Sigmoid colon (tissue), 7 donors: ENCODE data around the gene ATP5F1C. TPM values are rescaled to one million over a fixed set of nuclear protein-coding genes. Genes with fewer than 3 reads are reported as not detected.
A peak's percentile ranks its signal among the peaks of the same experiment; 100 is the strongest.
"Not testable (repeated sequence)": the region's sequence is repeated elsewhere in the genome, so short reads cannot be mapped to it uniquely, and the experiment has no call there.

Source experiments
- DNase-seq: peaks from one replicate; pipeline ENCODE4 v3.0.0-alpha.2; 2019
- H3K27ac ChIP-seq, 4 donors: fragments of 200-600 bp; sonication (generic); one replicate each; pipeline ENCODE4 v1.5.1; 2016 to 2019; ENCODE audit warnings: mild to moderate bottlenecking in 1 of 4
- H3K27me3 ChIP-seq, 3 donors: fragments of 200-600 bp; sonication (generic); one replicate each; pipeline ENCODE4 v1.5.1; 2019; ENCODE audit warnings: mild to moderate bottlenecking in 1 of 3
- H3K36me3 ChIP-seq, 4 donors: fragments of 200-600 bp; sonication (generic); one replicate each; pipeline ENCODE4 v1.5.1; 2016 to 2019
- H3K4me1 ChIP-seq, 4 donors: fragments of 200-600 bp; sonication (generic); one replicate each; pipeline ENCODE4 v1.5.1; 2017 to 2019
- H3K4me3 ChIP-seq, 4 donors: fragments of 200-600 bp; sonication (generic); one replicate each; pipeline ENCODE4 v1.5.1; 2017 to 2019; ENCODE audit warnings: mild to moderate bottlenecking in 2 of 4, moderate library complexity in 1 of 4
- H3K9me3 ChIP-seq, 4 donors: fragments of 200-600 bp in 3 of 4; sonication (generic) in 3 of 4; one replicate each; pipeline versions ENCODE4 v1.5.1 to v1.6.1; 2013 to 2019
- EP300 ChIP-seq, 4 donors: sonication (generic); formaldehyde crosslinking; IDR thresholded peaks; one replicate each; pipeline ENCODE4 v1.6.1; 2017; ENCODE audit warnings: antibody characterized with exemption in 4 of 4
- POLR2A ChIP-seq, 2 donors: fragments of 450-650 bp; IDR thresholded peaks; one replicate each; pipeline ENCODE4 v1.6.1; 2016; ENCODE audit warnings: antibody characterized with exemption in 2 of 2, mild to moderate bottlenecking in 2 of 2, moderate library complexity in 2 of 2
- POLR2AphosphoS5 ChIP-seq, 4 donors: sonication (generic); formaldehyde crosslinking; IDR thresholded peaks; one replicate each; pipeline ENCODE4 v1.6.1; 2017; ENCODE audit warnings: antibody characterized with exemption in 4 of 4
- WGBS, 2 donors: extraction: QIAGEN DNeasy Blood & Tissue Kit; methylation state at CpG; one replicate each; pipeline ENCODE4 v1.1.7; 2013; 5-methylcytosine and 5-hydroxymethylcytosine counted together
- intact Hi-C: fragments of 100-400 bp; cut with DNase I; formaldehyde crosslinking; loops from one replicate; pipeline ENCODE4 v1.15.1; 2023
- polyA plus RNA-seq, 3 donors: library from polyadenylated mRNA; stranded (reverse); fragments of 200-250 nt; gene quantifications; one replicate each; pipeline ENCODE4 v1.2.3, GENCODE V29; 2013
- total RNA-seq, 4 donors: library from RNA; depleted of rRNA; stranded (reverse); fragments of >200 nt; gene quantifications; one replicate each; pipeline ENCODE4 v1.1.0, GENCODE V29; 2016
- TF ChIP-seq, protein P1 (sequence below), 4 experiments: fragments of 450-650 bp in 3 of 4; fragments of 200-600 bp in 1 of 4; IDR thresholded peaks; one replicate each; pipeline ENCODE4 v1.5.1; 2016 to 2019; ENCODE audit warnings: antibody characterized with exemption in 4 of 4, mild to moderate bottlenecking in 3 of 4, moderate library complexity in 2 of 4
- donor health status: healthy with polysubstance abuse.
- donor health status: Bipolar disorder and iron deficiency.
- donor health status: healthy.

ATP5F1C gene
- total RNA-seq (100 to 1,000 TPM; 335 to 363 (median 358) TPM), polyA plus RNA-seq (100 to 1,000 TPM; 424 to 993 (median 718) TPM)

DNA sequence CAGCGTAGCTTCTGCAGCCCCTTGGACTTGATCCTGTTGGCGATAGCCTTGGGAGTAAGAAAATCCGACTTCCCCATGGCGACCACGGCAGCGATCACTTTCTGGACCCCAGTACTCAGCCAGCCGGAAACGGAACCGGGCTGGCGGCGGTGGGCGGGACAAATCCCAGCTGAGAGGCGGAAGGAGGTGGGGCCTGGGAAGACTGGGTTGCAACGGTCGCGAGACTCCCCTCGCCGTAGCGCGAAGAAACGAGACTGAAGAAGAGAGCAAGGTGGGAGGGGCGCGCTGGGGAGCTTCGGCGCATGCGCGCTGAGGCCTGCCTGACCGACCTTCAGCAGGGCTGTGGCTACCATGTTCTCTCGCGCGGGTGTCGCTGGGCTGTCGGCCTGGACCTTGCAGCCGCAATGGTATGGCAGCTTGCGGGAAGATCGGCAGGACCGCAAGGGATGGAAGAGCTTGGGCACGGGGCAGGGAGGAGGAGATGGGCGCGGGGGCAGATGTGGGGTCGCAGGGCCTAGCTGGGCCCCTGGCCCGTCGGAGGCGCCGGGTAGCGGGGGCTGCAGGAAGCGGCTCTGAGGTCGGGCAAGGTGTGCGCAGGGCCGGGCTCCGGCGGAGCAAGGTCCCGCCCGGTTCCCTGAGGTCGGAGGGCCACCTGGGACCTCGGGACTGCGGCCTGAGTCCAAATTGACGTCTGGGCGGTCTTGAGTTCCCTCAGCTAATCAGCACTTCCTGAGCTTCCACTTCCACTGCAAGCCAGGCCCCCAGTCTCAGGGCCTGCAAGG is at the start of gene ATP5F1C, which contains the start of gene KIN:
ATP5F1C (plus strand) TSS at position 321 of the 782 bp plus-strand sequence; CDS start at position 352, 31 bp downstream.
KIN (minus strand) TSS at position 137 of the 782 bp plus-strand sequence; CDS start at position 77, 60 bp downstream.
- TF ChIP-seq EP300 (IDR thresholded peaks at IDR 0.05) = no peak
- peak; percentile 76 to 84 for TF ChIP-seq POLR2A (IDR thresholded peaks at IDR 0.05)
- peak; percentile 85 to 97 (median 95) for TF ChIP-seq POLR2AphosphoS5 (IDR thresholded peaks at IDR 0.05)
- peak; percentile 98 for DNase-seq
- peak within 1 kb of the TSS; percentile 87 to 91 (median 88) for H3K27ac ChIP-seq
- H3K36me3 ChIP-seq = no peaks in the 10 kb centered on the region
- 0% methylated on average over 59 of the region's 59 CpGs for WGBS, 2 donors
- H3K4me3 ChIP-seq = peak within 1 kb of the TSS; percentile 83 to 94 (median 91)
- peaks cover 0 to 64% (median 48%) of the 10 kb centered on the region in 4 donors for H3K4me1 ChIP-seq
- no peaks in the 10 kb centered on the region for H3K9me3 ChIP-seq
- H3K27me3 ChIP-seq = no peaks in the 10 kb centered on the region
- intact Hi-C loops = loop anchor here (2.0 to 10.0 kb wide), 4 partner anchors 31 to 1893 kb away; partner anchors contain the start of genes FBH1 and TAF3

DNA sequence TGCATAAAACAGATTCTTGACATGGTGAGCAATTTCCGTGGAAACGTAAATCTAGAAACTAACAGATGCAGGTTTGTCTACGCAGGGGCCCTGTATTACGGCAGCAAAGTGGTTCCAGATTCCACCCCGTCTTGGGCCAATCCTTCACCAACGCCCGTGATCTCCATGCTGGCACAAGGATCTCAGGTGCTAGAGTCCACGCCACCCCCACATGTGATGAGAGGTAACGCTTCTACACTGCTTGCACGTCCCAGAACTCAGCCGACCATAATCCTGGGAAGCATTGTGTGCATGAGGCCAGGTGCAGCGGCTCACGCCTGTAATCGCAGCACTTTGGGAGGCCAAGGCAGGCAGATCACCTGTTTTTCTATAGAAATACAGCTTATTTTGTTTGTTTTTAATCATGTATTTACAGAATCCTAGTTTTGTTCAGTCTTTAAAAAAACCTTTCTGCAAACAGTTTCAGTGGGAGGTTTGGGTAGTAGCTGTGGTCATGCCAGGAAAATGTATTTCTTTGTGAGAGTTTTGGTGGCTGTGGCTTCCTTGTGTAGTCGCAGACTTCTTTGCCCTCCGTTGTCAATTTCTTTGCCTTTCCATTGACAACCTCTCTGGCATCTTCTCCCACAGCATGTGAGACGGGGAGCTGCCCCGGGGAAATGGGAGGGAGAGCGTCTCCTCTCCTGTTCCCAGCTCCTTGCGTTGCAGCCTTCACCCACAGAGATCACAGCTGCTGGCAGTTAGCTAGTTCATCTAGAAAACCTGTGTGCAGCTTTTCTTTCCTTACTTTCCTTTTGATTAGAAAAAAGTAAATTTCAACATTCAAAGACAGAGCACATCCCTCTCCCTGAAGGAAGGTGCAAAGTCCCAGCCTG is 49.2 kb upstream of the ATP5F1C start:
- 77 to 88% methylated on average over 20 of the region's 20 CpGs for WGBS, 2 donors

DNA sequence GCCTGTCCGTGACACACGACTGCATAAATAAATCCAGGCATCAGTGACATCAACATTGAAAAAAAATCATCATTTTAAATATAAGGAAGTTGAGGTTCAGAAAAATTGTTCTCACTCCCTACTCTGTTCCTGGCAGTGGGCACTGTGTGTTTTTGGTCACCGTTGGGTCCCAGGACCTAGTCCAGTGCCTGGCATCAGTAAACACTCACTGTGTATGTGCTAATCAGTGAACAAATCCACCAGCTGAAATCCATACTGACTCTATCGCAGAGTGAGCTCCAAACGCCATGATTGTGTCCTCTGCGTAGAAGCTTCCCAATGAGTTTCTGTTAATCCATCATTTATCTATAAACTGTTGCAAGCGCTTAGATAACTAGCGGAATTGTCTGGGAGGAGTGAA is 43.7 kb upstream of the ATP5F1C start:
- H3K36me3 ChIP-seq = no peaks in the 10 kb centered on the region
- intact Hi-C loops = no loop called here

More for the DNA sequence above, 49.2 kb upstream of the ATP5F1C start:
- intact Hi-C loops = no loop called here
- H3K27ac ChIP-seq = no peak overlapping the region
- no peaks in the 10 kb centered on the region for H3K27me3 ChIP-seq
- no peaks in the 10 kb centered on the region for H3K4me1 ChIP-seq
- H3K36me3 ChIP-seq = no peaks in the 10 kb centered on the region
- TF ChIP-seq POLR2A (IDR thresholded peaks at IDR 0.05) = no peak
- no peak for TF ChIP-seq POLR2AphosphoS5 (IDR thresholded peaks at IDR 0.05)
- no peak for TF ChIP-seq EP300 (IDR thresholded peaks at IDR 0.05)
- TF ChIP-seq, protein P1, sequence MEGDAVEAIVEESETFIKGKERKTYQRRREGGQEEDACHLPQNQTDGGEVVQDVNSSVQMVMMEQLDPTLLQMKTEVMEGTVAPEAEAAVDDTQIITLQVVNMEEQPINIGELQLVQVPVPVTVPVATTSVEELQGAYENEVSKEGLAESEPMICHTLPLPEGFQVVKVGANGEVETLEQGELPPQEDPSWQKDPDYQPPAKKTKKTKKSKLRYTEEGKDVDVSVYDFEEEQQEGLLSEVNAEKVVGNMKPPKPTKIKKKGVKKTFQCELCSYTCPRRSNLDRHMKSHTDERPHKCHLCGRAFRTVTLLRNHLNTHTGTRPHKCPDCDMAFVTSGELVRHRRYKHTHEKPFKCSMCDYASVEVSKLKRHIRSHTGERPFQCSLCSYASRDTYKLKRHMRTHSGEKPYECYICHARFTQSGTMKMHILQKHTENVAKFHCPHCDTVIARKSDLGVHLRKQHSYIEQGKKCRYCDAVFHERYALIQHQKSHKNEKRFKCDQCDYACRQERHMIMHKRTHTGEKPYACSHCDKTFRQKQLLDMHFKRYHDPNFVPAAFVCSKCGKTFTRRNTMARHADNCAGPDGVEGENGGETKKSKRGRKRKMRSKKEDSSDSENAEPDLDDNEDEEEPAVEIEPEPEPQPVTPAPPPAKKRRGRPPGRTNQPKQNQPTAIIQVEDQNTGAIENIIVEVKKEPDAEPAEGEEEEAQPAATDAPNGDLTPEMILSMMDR (IDR thresholded peaks at IDR 0.05) = no peak
- no peak for DNase-seq
- H3K4me3 ChIP-seq = no peak overlapping the region
- H3K9me3 ChIP-seq = no peaks in the 10 kb centered on the region

DNA sequence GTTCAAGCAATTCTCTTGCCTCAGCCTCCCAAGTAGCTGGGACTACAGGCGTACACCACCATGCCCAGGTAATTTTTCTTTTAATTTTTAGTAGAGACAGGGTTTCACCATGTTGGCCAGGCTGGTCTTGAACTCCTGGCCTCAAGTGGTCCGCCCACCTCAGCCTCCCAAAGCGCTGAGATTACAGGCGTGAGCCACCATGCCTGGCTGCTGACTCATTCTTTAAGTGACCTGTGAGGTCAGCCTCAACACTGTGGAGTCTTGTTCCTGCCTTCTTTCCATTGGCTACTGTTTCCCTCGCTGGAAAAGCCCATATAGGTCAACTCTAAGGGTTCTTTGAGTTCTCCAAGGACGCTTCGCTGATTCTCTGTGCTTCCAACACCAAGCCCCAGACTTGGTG is 39.3 kb upstream of the ATP5F1C start:
- H3K27me3 ChIP-seq, H3K9me3 ChIP-seq, H3K27ac ChIP-seq, H3K4me3 ChIP-seq, intact Hi-C loops, H3K4me1 ChIP-seq, DNase-seq: not testable (repeated sequence)
- H3K36me3 ChIP-seq = peaks cover 8 to 30% (median 10%) of the 10 kb centered on the region in 4 donors
- 88 to 93% methylated on average over 7 of the region's 7 CpGs for WGBS, 2 donors

More for the DNA sequence above, 43.7 kb upstream of the ATP5F1C start:
- DNase-seq = no peak
- WGBS, 2 donors = 91 to 94% methylated on average over 8 of the region's 8 CpGs
- no peaks in the 10 kb centered on the region for H3K9me3 ChIP-seq
- H3K4me3 ChIP-seq = no peak overlapping the region
- H3K4me1 ChIP-seq = no peaks in the 10 kb centered on the region
- H3K27ac ChIP-seq = no peak overlapping the region
- no peaks in the 10 kb centered on the region for H3K27me3 ChIP-seq
- TF ChIP-seq POLR2A (IDR thresholded peaks at IDR 0.05) (no peak), POLR2AphosphoS5 (IDR thresholded peaks at IDR 0.05) (no peak), EP300 (IDR thresholded peaks at IDR 0.05) (no peak)
- TF ChIP-seq, protein P1 (IDR thresholded peaks at IDR 0.05) = no peak

DNA sequence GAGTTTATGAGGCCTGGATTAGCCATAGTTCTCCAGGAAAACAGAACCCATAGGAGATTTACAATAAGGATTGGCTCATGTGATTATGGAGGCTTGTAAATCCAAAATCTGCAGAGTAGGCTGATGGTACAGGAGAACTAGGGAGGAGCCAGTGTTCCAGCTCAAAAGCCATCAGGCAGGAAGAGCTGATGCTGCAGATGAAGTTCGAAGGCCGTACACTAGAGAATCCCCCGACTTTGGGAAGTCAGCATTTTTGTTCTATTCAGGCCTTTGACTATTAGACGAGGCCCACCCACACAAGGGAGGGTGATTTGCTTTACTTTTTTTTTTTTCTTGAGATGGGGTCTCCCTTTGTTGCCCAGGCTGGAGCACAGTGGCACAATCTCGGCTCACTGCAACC is 37.8 kb upstream of the ATP5F1C start:
- H3K36me3 ChIP-seq = peaks cover 13 to 46% (median 19%) of the 10 kb centered on the region in 4 donors
- H3K27me3 ChIP-seq = no peaks in the 10 kb centered on the region
- no peaks in the 10 kb centered on the region for H3K9me3 ChIP-seq
- H3K4me3 ChIP-seq = no peak overlapping the region
- no peak for DNase-seq
- TF ChIP-seq, protein P1 (IDR thresholded peaks at IDR 0.05) = no peak
- TF ChIP-seq EP300 (IDR thresholded peaks at IDR 0.05) = no peak
- no peak for TF ChIP-seq POLR2A (IDR thresholded peaks at IDR 0.05)
- TF ChIP-seq POLR2AphosphoS5 (IDR thresholded peaks at IDR 0.05) = no peak
- intact Hi-C loops = no loop called here
- H3K4me1 ChIP-seq = no peaks in the 10 kb centered on the region
- no peak overlapping the region for H3K27ac ChIP-seq
- WGBS, 2 donors = 95 to 97% methylated on average over 5 of the region's 5 CpGs
